K562 (cell line): ENCODE data around the gene NPB. TPM values are rescaled to one million over a fixed set of nuclear protein-coding genes. Genes with fewer than 3 reads are reported as not detected.
A peak's percentile ranks its signal among the peaks of the same experiment; 100 is the strongest.

Experiments used
- BRF2 ChIP-seq: IDR thresholded peaks from 3 replicates; pipeline ENCODE4 v1.6.1; 2011; ENCODE audit warnings: borderline replicate concordance, mild to moderate bottlenecking; ENCODE audit not compliant: insufficient read length, insufficient read depth
- DIDO1 ChIP-seq: fragments of 450-650 bp; IDR thresholded peaks from 2 replicates; pipeline ENCODE4 v1.6.1; 2016; ENCODE audit warnings: low read depth, missing biosample characterization, missing genetic modification characterization
- FIP1L1 ChIP-seq: fragments of 200-400 bp; formaldehyde crosslinking; IDR thresholded peaks from 2 replicates; pipeline ENCODE4 v1.6.1; 2018; ENCODE audit warnings: mild to moderate bottlenecking, low read depth, low read length; ENCODE audit not compliant: poor library complexity, severe bottlenecking
- HES1 ChIP-seq: fragments of 450-650 bp; IDR thresholded peaks from 2 replicates; pipeline ENCODE4 v1.6.1; 2016; ENCODE audit warnings: low read depth, mild to moderate bottlenecking, moderate library complexity
- NUFIP1 ChIP-seq: fragments of 450-650 bp; IDR thresholded peaks from 2 replicates; pipeline ENCODE4 v1.6.1; 2018; ENCODE audit not compliant: partially characterized antibody
- PHF21A ChIP-seq: fragments of 450-650 bp; IDR thresholded peaks from 2 replicates; pipeline ENCODE4 v1.6.1; 2017; ENCODE audit warnings: low read depth, borderline replicate concordance
- POLR2G ChIP-seq: fragments of 200-400 bp; formaldehyde crosslinking; IDR thresholded peaks from 2 replicates; pipeline ENCODE4 v1.6.1; 2017; ENCODE audit warnings: low read depth, mild to moderate bottlenecking, antibody characterized with exemption, low read length, moderate library complexity
- PYGO2 ChIP-seq: fragments of 450-650 bp; IDR thresholded peaks from 2 replicates; pipeline ENCODE4 v1.6.1; 2016; ENCODE audit warnings: mild to moderate bottlenecking, missing genetic modification characterization, moderate library complexity, missing compliant biosample characterization
- RNF2 ChIP-seq: sonication (generic); IDR thresholded peaks from 2 replicates; pipeline ENCODE4 v1.6.1; 2016
- ZFP30 ChIP-seq: fragments of 250-450 bp; sonication (Bioruptor Pico); IDR thresholded peaks from 2 replicates; pipeline ENCODE4 v1.8.0; 2022; ENCODE audit warnings: moderate library complexity, mild to moderate bottlenecking, inconsistent platforms, borderline replicate concordance
- ZNF175 ChIP-seq: fragments of 200-800 bp; sonication (Bioruptor generic); IDR thresholded peaks from 2 replicates; pipeline ENCODE4 v1.6.1; 2016; ENCODE audit warnings: low read depth, mild to moderate bottlenecking, missing genetic modification characterization, missing compliant biosample characterization
- ZNF184 ChIP-seq: sonication (generic); formaldehyde crosslinking; IDR thresholded peaks from 2 replicates; pipeline ENCODE4 v1.5.0; 2020; ENCODE audit warnings: missing genetic modification reagents
- ZNF280A ChIP-seq: fragments of 450-650 bp; IDR thresholded peaks from 2 replicates; pipeline ENCODE4 v1.6.1; 2018; ENCODE audit warnings: mild to moderate bottlenecking, low read depth; ENCODE audit not compliant: partially characterized antibody
- polyA plus RNA-seq, 8 experiments: library from polyadenylated mRNA; depleted of rRNA in 4 of 8; stranded (reverse) in 5 of 8; unstranded in 3 of 8; fragments of >200 nt; fragmentation: Nextera tagmentation in 2 of 8; fragmentation: Illumina TruSeq in 1 of 8; extraction: Ambion mirVana in 2 of 8; extraction: Trizol in 1 of 8; gene quantifications; 2 replicates each; pipeline versions ENCODE4 v1.2.1 to v1.2.3, GENCODE V29; 2011 to 2014; ENCODE audit warnings: inconsistent platforms in 1 of 8, missing spikeins in 1 of 8
- total RNA-seq, 7 experiments: library from RNA; depleted of rRNA in 6 of 7; stranded (reverse); fragments of >200 nt in 6 of 7; fragmentation: Illumina TruSeq in 2 of 7; extraction: Trizol in 2 of 7; gene quantifications; 2 replicates each; pipeline versions ENCODE4 v1.2.1 to v1.2.3, GENCODE V29; 2011 to 2021; ENCODE audit warnings: low replicate concordance in 1 of 7
- TF ChIP-seq, protein P1 (sequence below): IDR thresholded peaks from 3 replicates; pipeline ENCODE4 v1.6.1; 2011; ENCODE audit warnings: borderline replicate concordance, mild to moderate bottlenecking, moderate library complexity; ENCODE audit not compliant: insufficient read length; ENCODE audit errors: extremely low read depth
- TF ChIP-seq, protein P2 (sequence below): IDR thresholded peaks from 2 replicates; pipeline ENCODE4 v1.6.1; 2012; ENCODE audit warnings: low read depth, low read length, improper control_type of control experiment, borderline replicate concordance

The NPB gene
- total and polyA plus RNA-seq, 9 of the 15 experiments (the other 6 are each of a cell fraction or from before 2014, with no cell fraction given) = 0.03 to 0.61 (median 0.14) TPM; not detected in 2

DNA sequence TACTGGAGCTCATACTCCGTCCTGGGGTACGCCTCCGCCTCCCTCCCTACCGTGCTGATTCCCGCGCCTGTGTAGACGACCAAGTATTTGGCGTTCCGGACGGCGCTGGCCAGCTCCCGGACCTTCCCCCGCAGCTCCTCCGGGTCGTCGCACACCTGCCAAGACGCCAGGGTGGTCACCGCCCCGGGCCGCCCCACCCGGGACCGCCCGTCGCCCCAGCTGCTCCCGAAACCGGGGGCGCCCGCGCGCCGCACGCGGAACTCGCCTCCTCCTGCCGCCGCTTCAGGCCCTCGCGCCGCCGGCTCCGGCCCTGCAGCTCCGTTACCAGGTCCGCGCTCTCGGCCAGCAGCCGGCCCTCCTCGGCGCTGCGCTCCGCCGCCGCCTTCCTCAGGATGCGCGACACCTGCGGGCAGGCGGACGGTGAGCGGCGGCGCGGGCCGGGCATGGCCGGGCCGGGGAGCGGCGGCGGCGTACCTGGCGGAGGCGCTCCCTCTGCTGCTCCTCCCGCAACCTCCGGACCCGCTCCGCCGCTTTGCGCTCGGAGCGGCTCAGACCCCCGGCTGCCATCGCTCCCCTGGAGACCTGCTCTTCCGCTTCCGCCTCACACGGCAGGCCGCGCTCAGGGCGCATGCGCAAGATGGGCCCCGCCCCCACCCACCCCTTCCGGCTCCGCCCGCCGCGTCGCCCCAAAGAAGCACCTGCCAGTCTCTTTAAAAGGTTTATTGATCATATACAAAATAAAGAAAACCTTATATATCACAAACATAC is 15.7 kb downstream of the NPB start, which contains the start of gene SIRT7 (continued):
- TF ChIP-seq DIDO1 (tag) (no peak), PHF21A (no peak), ZNF280A (no peak), RNF2 (no peak), ZFP30 (no peak), ZNF184 (no peak), FIP1L1 (peak; percentile 86), BRF2 (no peak), HES1 (no peak), NUFIP1 (no peak), PYGO2 (tag) (no peak), ZNF175 (CRISPR knock-in tag) (no peak), POLR2G (peak; percentile 91)
- TF ChIP-seq, protein P1, sequence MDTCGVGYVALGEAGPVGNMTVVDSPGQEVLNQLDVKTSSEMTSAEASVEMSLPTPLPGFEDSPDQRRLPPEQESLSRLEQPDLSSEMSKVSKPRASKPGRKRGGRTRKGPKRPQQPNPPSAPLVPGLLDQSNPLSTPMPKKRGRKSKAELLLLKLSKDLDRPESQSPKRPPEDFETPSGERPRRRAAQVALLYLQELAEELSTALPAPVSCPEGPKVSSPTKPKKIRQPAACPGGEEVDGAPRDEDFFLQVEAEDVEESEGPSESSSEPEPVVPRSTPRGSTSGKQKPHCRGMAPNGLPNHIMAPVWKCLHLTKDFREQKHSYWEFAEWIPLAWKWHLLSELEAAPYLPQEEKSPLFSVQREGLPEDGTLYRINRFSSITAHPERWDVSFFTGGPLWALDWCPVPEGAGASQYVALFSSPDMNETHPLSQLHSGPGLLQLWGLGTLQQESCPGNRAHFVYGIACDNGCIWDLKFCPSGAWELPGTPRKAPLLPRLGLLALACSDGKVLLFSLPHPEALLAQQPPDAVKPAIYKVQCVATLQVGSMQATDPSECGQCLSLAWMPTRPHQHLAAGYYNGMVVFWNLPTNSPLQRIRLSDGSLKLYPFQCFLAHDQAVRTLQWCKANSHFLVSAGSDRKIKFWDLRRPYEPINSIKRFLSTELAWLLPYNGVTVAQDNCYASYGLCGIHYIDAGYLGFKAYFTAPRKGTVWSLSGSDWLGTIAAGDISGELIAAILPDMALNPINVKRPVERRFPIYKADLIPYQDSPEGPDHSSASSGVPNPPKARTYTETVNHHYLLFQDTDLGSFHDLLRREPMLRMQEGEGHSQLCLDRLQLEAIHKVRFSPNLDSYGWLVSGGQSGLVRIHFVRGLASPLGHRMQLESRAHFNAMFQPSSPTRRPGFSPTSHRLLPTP = no peak
- TF ChIP-seq, protein P2, sequence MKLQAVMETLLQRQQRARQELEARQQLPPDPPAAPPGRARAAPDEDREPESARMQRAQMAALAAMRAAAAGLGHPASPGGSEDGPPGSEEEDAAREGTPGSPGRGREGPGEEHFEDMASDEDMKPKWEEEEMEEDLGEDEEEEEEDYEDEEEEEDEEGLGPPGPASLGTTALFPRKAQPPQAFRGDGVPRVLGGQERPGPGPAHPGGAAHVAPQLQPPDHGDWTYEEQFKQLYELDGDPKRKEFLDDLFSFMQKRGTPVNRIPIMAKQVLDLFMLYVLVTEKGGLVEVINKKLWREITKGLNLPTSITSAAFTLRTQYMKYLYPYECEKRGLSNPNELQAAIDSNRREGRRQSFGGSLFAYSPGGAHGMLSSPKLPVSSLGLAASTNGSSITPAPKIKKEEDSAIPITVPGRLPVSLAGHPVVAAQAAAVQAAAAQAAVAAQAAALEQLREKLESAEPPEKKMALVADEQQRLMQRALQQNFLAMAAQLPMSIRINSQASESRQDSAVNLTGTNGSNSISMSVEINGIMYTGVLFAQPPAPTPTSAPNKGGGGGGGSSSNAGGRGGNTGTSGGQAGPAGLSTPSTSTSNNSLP = no peak
